Measurements from ENCODE around the gene SRA1.
"Not testable (repeated sequence)": the region's sequence is repeated elsewhere in the genome, so short reads cannot be mapped to it uniquely, and the experiment has no call there.

SRA1 gene

GRCh38 chr5:140588311-140589070, 31.2 kb upstream of the SRA1 start:
- Mint-ChIP-seq H3K27ac (no peak overlapping the region), H3K9me3 (peaks cover 2 to 4% of the 10 kb centered on the region in 2 donors), H3K4me3 (no peak overlapping the region), H3K4me1 (no peaks in the 10 kb centered on the region), H3K36me3 (peaks cover 0 to 6% of the 10 kb centered on the region in 2 donors), H3K27me3 (peaks cover 6 to 16% of the 10 kb centered on the region in 2 donors)
- ATAC-seq (replicated peaks) (no peak), DNase-seq (no peak)

- Mint-ChIP-seq H3K27me3 (peaks cover 9 to 20% of the 10 kb centered on the region in 2 donors), H3K4me3 (no peak overlapping the region), H3K4me1 (no peaks in the 10 kb centered on the region), H3K9me3 (peaks cover 4 to 6% of the 10 kb centered on the region in 2 donors), H3K36me3 (peaks cover 0 to 9% of the 10 kb centered on the region in 2 donors), H3K27ac (no peak overlapping the region)
- DNase-seq (no peak), ATAC-seq (replicated peaks) (no peak)
Observed at GRCh38 chr5:140587495-140587894, 30.2 kb upstream of the SRA1 start.

- not testable (repeated sequence) for DNase-seq; H3K4me3 Mint-ChIP-seq; H3K9me3 Mint-ChIP-seq; ATAC-seq (replicated peaks); H3K4me1 Mint-ChIP-seq; H3K27ac Mint-ChIP-seq; H3K36me3 Mint-ChIP-seq
- peaks cover 10 to 14% of the 10 kb centered on the region in 2 donors for H3K27me3 Mint-ChIP-seq
Observed at GRCh38 chr5:140579188-140579747, 22.0 kb upstream of the SRA1 start.

GRCh38 chr5:140576776-140577201, 19.5 kb upstream of the SRA1 start:
- H3K36me3 Mint-ChIP-seq, result peaks cover 5 to 6% of the 10 kb centered on the region in 2 donors
- H3K27me3 Mint-ChIP-seq, result peaks cover 0 to 5% of the 10 kb centered on the region in 2 donors
- DNase-seq, result no peak
- peaks cover 0 to 2% of the 10 kb centered on the region in 2 donors for H3K4me1 Mint-ChIP-seq
- no peak overlapping the region for H3K4me3 Mint-ChIP-seq
- H3K9me3 Mint-ChIP-seq, result no peaks in the 10 kb centered on the region
- no peak for ATAC-seq (replicated peaks)
- no peak overlapping the region for H3K27ac Mint-ChIP-seq

GRCh38 chr5:140575309-140575708, 18.0 kb upstream of the SRA1 start:
- Mint-ChIP-seq H3K27me3 (no peaks in the 10 kb centered on the region), H3K4me3 (no peak overlapping the region), H3K36me3 (peaks cover 7 to 14% of the 10 kb centered on the region in 2 donors), H3K9me3 (no peaks in the 10 kb centered on the region), H3K27ac (no peak overlapping the region), H3K4me1 (peaks cover 2% of the 10 kb centered on the region in 2 donors)
- no peak for ATAC-seq (replicated peaks)
- no peak for DNase-seq

GRCh38 chr5:140574165-140574564, 16.9 kb upstream of the SRA1 start:
- no peak overlapping the region for H3K27ac Mint-ChIP-seq
- peaks cover 7 to 14% of the 10 kb centered on the region in 2 donors for H3K4me1 Mint-ChIP-seq
- ATAC-seq (replicated peaks) (no peak), DNase-seq (no peak)
- peaks cover 9 to 18% of the 10 kb centered on the region in 2 donors for H3K36me3 Mint-ChIP-seq
- no peaks in the 10 kb centered on the region for H3K27me3 Mint-ChIP-seq
- no peak overlapping the region for H3K4me3 Mint-ChIP-seq
- H3K9me3 Mint-ChIP-seq, result no peaks in the 10 kb centered on the region

GRCh38 chr5:140573683-140574082, 16.4 kb upstream of the SRA1 start:
- H3K4me3 Mint-ChIP-seq, result no peak overlapping the region
- H3K27ac Mint-ChIP-seq, result no peak overlapping the region
- H3K36me3 Mint-ChIP-seq, result peaks cover 10 to 20% of the 10 kb centered on the region in 2 donors
- no peaks in the 10 kb centered on the region for H3K9me3 Mint-ChIP-seq
- H3K4me1 Mint-ChIP-seq, result peaks cover 10 to 18% of the 10 kb centered on the region in 2 donors
- no peaks in the 10 kb centered on the region for H3K27me3 Mint-ChIP-seq
- DNase-seq (no peak), ATAC-seq (replicated peaks) (no peak)

GRCh38 chr5:140571105-140571504, 13.8 kb upstream of the SRA1 start:
- no peak for DNase-seq
- Mint-ChIP-seq H3K27ac (no peak overlapping the region), H3K36me3 (peaks cover 31 to 43% of the 10 kb centered on the region in 2 donors), H3K9me3 (no peaks in the 10 kb centered on the region), H3K27me3 (no peaks in the 10 kb centered on the region), H3K4me1 (peaks cover 28 to 42% of the 10 kb centered on the region in 2 donors), H3K4me3 (no peak overlapping the region)
- no peak for ATAC-seq (replicated peaks)

GRCh38 chr5:140570488-140570887, 13.2 kb upstream of the SRA1 start:
- Mint-ChIP-seq H3K4me1 (peaks cover 34 to 47% of the 10 kb centered on the region in 2 donors), H3K4me3 (peak overlapping the region in 1 of 2 donors; percentile 41), H3K9me3 (no peaks in the 10 kb centered on the region), H3K27me3 (no peaks in the 10 kb centered on the region), H3K36me3 (peaks cover 31 to 47% of the 10 kb centered on the region in 2 donors), H3K27ac (peak overlapping the region; percentile 90)
- ATAC-seq (replicated peaks) (no peak), DNase-seq (no peak)

GRCh38 chr5:140570058-140570457, 12.8 kb upstream of the SRA1 start:
- peaks cover 37 to 47% of the 10 kb centered on the region in 2 donors for H3K4me1 Mint-ChIP-seq
- no peak for DNase-seq
- H3K4me3 Mint-ChIP-seq, result peak overlapping the region in 1 of 2 donors; percentile 41
- ATAC-seq (replicated peaks), result no peak
- peak overlapping the region; percentile 90 for H3K27ac Mint-ChIP-seq
- H3K36me3 Mint-ChIP-seq, result peaks cover 31 to 47% of the 10 kb centered on the region in 2 donors
- H3K9me3 Mint-ChIP-seq, result no peaks in the 10 kb centered on the region
- H3K27me3 Mint-ChIP-seq, result no peaks in the 10 kb centered on the region

GRCh38 chr5:140569197-140569596, 11.9 kb upstream of the SRA1 start:
- Mint-ChIP-seq H3K4me3 (peak overlapping the region; percentile 44 to 62), H3K27ac (peak overlapping the region; percentile 95), H3K27me3 (no peaks in the 10 kb centered on the region), H3K4me1 (peaks cover 37 to 47% of the 10 kb centered on the region in 2 donors), H3K9me3 (no peaks in the 10 kb centered on the region), H3K36me3 (peaks cover 31 to 50% of the 10 kb centered on the region in 2 donors)
- ATAC-seq (replicated peaks) (no peak), DNase-seq (no peak)

- no peak for DNase-seq
- Mint-ChIP-seq H3K36me3 (peaks cover 30 to 50% of the 10 kb centered on the region in 2 donors), H3K4me3 (peak overlapping the region in 1 of 2 donors; percentile 44), H3K9me3 (no peaks in the 10 kb centered on the region), H3K27ac (peak overlapping the region; percentile 95), H3K27me3 (no peaks in the 10 kb centered on the region), H3K4me1 (peaks cover 41 to 54% of the 10 kb centered on the region in 2 donors)
- ATAC-seq (replicated peaks), result no peak
Observed at GRCh38 chr5:140568443-140569063, 11.3 kb upstream of the SRA1 start.

- peaks cover 26 to 44% of the 10 kb centered on the region in 2 donors for H3K36me3 Mint-ChIP-seq
- ATAC-seq (replicated peaks), result no peak
- H3K27me3 Mint-ChIP-seq, result no peaks in the 10 kb centered on the region
- no peak for DNase-seq
- no peaks in the 10 kb centered on the region for H3K9me3 Mint-ChIP-seq
- H3K4me1 Mint-ChIP-seq, result peaks cover 40 to 60% of the 10 kb centered on the region in 2 donors
- H3K4me3 Mint-ChIP-seq, result peak overlapping the region in 1 of 2 donors; percentile 33
- peak overlapping the region; percentile 73 for H3K27ac Mint-ChIP-seq
Observed at GRCh38 chr5:140567871-140568270, 10.6 kb upstream of the SRA1 start.

GRCh38 chr5:140567136-140567818, 10.0 kb upstream of the SRA1 start:
- Mint-ChIP-seq H3K27ac (peak overlapping the region; percentile 53), H3K4me1 (peaks cover 43 to 66% of the 10 kb centered on the region in 2 donors), H3K27me3 (no peaks in the 10 kb centered on the region), H3K9me3 (no peaks in the 10 kb centered on the region), H3K4me3 (peak overlapping the region; percentile 33 to 52), H3K36me3 (peaks cover 29 to 48% of the 10 kb centered on the region in 2 donors)
- DNase-seq (no peak), ATAC-seq (replicated peaks) (no peak)
